Measurements from ENCODE around the gene CYLD.

GRCh38 chr16:50697421-50697715 is 44.5 kb upstream of the CYLD start:
- TF ChIP-seq MAX (IDR thresholded peaks at IDR 0.05; ENCODE audit: insufficient read depth, insufficient read length) = no peak
- TF ChIP-seq POLR2A (IDR thresholded peaks at IDR 0.05; ENCODE audit: low read depth, low read length) = no peak
- no peak for TF ChIP-seq POLR2AphosphoS5 (IDR thresholded peaks at IDR 0.05; ENCODE audit: insufficient read depth, low read depth, low read length)
- no peak for TF ChIP-seq CTCF (IDR thresholded peaks at IDR 0.05; ENCODE audit: extremely low read depth in 1 of 2, insufficient read depth in 1 of 2, low read depth in 1 of 2, low read length in 2 of 2)
- TF ChIP-seq JUN (IDR thresholded peaks at IDR 0.05; ENCODE audit: borderline replicate concordance, insufficient read depth, insufficient read length, low read depth) = no peak
- no peak for TF ChIP-seq EZH2 (IDR thresholded peaks at IDR 0.05; ENCODE audit: borderline replicate concordance, low read depth, low read length, severe bottlenecking)
- no peak for TF ChIP-seq GATA2 (IDR thresholded peaks at IDR 0.05; ENCODE audit: insufficient read depth, insufficient read length, low read depth, low read length)
- no peak for TF ChIP-seq MYC (IDR thresholded peaks at IDR 0.05; ENCODE audit: low read depth, low read length)
- no peak for TF ChIP-seq FOS (IDR thresholded peaks at IDR 0.05; ENCODE audit: borderline replicate concordance, insufficient read depth, low read length)

Data from endothelial cell of umbilical vein (primary cell).